Measurements from ENCODE around the gene PSMD9.

- no peak for TF ChIP-seq EP300 (conservative IDR thresholded peaks at IDR 0.05; ENCODE audit: poor library complexity, severe bottlenecking)
- no peak for TF ChIP-seq CTCF (IDR thresholded peaks at IDR 0.05; ENCODE audit: poor library complexity, severe bottlenecking)
- TF ChIP-seq EZH2 (IDR thresholded peaks at IDR 0.05; ENCODE audit: borderline replicate concordance, insufficient read depth, low read length, poor library complexity, severe bottlenecking), result no peak
- TF ChIP-seq REST (IDR thresholded peaks at IDR 0.05; ENCODE audit: borderline replicate concordance), result no peak
These were observed 45.1 kb downstream of the PSMD9 start for GRCh38 chr12:121933522-121934308.
